HG03575 (cell line): ENCODE measurements around the gene PLEKHH2.
"Not testable (repeated sequence)": the region's sequence is repeated elsewhere in the genome, so short reads cannot be mapped to it uniquely, and the experiment has no call there.

Experiments used
- ATAC-seq: cut with Tn5 transposase; IDR thresholded peaks from one replicate; pipeline ENCODE4 v1.9.1; 2021; ENCODE audit not compliant: unreplicated experiment, insufficient number of reproducible peaks, low FRiP score; ENCODE audit errors: extremely low read depth

PLEKHH2 gene

GRCh38 chr2:43708178-43708577 lies 71.1 kb downstream of the PLEKHH2 start:
- no peak for ATAC-seq

DNA sequence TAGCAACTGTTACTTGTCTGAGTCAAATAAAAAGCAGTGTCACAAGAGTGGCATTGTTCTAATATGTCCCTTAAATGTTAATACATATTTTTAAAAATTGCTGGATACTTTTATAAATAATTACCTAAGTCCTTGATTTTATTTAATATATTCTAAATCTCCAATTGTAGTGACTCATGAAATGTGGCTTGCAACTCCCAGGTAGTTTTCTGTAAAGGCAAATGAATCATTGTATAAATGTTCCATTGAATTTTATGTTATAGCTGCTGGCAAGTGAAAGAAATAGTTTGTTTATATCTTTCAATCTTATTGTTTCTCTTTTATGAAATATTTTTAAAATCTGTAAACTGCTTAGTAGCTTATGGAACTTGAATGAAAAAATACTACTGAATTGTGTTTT lies 71.8 kb downstream of the PLEKHH2 start:
- ATAC-seq: no peak

DNA sequence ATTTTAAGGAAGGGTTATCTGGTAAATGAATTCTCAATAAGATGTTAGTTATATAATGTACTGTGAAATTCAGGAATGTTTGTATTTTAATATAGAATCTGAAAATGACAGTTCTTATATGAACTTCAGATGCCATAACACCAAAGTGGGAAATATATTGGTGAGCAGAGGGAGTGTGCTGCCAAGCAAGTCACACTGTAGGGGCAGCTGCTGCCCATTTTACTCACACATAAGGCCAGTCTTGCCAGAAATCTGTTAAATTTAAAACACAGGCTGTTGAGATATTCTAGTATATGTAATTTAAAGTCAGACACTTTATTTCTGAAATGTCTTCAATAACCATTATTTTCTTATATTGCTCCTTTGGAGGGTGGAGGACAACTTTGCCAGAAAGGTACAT lies 73.8 kb downstream of the PLEKHH2 start:
- no peak for ATAC-seq

DNA sequence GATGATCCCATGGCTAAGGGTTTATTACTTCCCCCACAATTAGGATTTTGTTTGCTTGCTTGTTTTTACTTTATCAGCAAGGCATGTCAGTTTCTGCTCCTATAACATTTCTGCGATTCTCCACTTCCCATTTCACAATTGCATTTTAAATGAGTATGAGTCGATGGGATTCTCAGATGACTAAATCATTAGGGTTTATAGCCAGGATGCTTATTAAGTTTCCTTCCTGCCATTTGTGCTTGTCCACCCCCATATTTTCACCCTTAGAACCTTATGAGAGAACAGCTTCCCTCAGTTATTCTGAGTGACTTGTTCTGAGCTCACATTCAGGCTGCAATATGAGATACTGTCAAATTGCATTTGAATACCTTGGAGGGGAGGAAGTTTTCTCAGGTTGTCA lies 77.1 kb downstream of the PLEKHH2 start:
- ATAC-seq: no peak

GRCh38 chr2:43715300-43716098 lies 78.4 kb downstream of the PLEKHH2 start:
- no peak for ATAC-seq

DNA sequence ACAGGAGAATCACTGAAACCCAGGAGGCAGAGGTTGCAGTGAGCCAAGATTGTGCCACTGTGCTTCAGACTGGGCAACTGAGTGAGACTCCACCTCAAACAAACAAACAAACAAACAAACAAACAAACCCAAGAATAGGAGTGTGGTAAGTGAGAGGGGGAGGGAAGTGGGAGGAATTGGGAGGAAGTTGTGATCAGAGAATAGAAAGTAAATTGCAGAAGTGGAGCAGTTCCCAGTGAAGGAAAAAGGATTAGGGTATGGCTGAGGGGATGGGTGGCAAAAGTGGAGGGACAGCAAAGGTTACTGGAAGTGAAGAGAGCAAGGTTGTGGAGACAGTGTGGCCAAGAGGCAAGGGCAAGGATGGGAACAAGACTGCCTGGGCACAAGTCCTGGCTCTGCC lies 80.3 kb downstream of the PLEKHH2 start:
- ATAC-seq: no peak

DNA sequence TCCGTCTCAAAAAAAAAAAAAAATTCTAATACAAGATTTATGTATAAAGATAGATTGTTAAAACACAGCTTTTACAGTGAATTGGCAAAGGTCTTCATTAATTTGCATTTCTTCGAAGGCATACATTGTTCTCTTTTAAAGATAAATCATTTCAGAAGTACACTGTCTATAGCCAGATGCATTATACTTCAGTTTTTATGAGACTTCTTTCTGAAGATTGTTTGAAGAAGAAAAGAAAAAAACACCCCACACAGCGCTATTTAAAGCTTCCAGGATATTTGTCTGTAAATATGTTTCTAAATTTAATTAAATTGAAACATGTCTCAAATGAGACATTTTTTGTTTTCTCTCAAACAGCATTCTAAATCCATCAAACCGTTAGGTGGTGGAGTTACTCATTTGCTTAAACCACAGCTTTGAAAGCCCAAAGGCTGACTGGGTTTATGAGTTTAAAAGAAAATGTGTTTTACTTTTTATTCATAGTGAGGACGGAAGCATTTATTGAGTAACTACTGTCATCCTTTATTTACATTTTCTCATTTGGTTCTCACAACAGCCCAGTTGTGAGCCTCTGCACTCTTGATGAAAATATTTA lies 81.6 kb downstream of the PLEKHH2 start:
- ATAC-seq: no peak

DNA sequence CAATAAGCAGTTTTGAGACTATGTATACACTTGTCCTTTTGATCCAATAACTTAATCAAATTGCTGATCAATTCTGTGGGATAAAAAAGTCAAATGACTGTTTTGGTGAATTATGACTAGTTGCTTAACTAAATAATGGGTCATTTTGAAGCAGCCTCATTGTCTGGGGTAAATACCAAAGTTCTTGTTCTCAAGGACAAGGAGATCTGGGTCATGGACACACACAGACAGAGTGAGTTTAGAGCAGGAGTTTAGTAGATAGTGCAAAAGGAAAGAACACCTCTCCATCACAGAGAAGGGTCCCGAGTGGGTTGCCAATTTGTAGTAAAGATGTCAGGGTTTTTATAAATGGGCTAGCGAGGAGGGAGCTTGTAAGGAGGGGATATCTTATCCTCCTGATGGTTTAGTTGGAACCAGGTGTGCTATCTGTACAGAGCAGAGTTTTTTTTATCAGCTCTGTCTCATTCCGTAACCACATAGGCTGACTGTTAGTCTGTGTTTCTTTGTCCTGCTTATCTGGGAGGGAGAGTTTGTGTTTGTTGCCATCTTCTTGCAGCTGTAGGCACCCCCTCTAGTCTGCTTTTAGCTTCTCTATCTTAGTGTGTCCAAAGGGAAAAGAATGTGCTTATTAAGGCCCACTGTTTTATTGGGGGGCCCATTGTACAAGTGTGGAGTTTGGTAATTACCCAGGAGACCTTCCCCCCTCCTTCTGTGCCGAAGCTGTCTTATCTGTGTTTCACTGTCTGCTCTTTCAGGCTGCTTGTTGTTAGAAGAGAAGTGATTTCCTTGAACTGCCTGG lies 87.9 kb downstream of the PLEKHH2 start:
- no peak for ATAC-seq

DNA sequence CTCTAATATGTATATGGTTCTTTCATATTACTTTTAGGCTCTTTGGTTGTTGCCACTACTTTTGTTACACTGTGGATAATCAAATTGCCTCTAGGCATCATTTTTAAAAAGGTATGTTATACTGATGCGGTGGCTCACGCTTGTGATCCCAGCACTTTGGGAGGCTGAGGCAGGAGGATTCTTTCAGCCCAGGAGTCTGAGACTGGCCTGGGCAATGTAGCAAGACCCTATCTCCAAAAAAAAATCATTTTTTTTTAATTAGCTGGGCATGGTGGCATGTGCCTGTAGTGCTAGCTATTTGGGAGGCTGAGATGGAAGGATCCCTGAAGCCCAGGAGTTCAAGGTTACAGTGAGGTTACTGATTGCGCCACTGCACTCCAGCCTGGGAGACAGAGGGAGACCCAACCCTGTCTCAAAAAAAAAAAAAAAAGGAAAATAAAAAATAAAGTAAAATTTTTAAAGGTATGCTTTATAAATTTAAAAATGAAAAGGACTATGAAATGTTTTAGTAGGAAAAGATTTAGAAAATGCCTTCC lies 88.7 kb downstream of the PLEKHH2 start:
- no peak for ATAC-seq

DNA sequence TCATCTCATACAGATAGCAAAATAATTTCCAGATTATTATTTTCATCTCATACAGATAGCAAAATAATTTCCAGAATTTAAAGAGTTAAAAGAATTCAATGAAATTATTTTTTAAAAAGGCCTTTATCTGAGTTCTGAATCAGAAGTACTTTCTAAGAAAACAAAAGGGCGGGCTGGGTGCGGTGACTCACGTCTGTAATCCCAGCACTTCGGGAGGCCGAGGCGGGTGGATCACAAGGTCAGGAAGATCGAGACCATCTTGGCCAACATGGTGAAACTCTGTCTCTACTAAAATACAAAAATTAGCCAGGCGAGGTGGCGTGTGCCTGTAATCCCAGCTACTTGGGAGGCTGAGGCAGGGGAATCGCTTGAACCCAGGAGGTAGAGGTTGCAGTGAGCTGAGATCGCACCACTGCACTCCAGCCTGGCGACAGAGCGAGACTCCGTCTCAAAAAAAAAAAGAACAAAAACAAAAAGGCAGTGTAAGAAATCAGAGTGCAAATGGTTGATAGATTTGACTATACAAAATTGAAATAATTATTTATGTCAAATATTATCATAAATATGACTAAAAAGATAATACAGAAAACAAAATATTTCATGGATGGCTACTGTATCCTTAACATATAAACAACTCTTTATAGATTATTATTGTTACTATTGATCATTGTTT lies 90.0 kb downstream of the PLEKHH2 start:
- ATAC-seq: not testable (repeated sequence)

DNA sequence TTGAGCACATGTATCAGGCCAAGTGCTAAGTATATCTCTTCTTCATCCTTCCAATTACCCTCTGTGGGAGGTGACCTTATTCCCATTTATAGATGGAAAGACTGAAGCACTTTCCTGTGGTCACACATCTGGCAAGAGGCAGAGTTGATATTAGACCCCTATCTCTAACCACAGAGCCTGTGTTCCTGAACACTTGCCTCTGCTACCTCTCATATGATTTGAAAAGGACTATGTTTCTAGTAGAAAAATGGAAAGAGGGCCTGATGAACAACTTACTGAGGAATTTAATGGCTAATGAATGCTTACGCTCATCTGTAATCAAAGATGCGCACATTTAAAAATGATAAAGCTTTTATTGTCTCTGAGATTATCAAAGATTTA lies 90.6 kb downstream of the PLEKHH2 start:
- no peak for ATAC-seq

- no peak for ATAC-seq
Observed at GRCh38 chr2:43729491-43730174, 92.6 kb downstream of the PLEKHH2 start.

DNA sequence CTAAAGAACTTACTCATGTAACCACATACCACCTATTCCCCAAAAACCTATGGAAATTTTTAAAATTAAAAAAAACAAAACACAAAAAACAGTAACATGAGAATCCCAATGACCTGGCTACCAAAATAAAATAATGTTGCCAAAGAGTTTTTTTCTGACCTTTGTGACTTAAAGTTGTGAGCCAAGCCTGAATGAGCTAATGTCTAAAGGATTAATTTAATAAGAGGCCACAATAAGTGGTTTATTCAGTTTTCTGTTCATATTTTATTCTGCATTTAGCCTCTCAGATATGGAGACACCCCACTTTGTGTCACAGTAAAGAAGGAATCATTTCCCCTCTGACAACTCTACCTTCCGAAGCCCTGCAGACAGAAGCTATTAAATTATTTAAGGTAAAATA lies 94.2 kb downstream of the PLEKHH2 start:
- no peak for ATAC-seq

- ATAC-seq: no peak
Observed at GRCh38 chr2:43736637-43737036, 99.6 kb downstream of the PLEKHH2 start.

DNA sequence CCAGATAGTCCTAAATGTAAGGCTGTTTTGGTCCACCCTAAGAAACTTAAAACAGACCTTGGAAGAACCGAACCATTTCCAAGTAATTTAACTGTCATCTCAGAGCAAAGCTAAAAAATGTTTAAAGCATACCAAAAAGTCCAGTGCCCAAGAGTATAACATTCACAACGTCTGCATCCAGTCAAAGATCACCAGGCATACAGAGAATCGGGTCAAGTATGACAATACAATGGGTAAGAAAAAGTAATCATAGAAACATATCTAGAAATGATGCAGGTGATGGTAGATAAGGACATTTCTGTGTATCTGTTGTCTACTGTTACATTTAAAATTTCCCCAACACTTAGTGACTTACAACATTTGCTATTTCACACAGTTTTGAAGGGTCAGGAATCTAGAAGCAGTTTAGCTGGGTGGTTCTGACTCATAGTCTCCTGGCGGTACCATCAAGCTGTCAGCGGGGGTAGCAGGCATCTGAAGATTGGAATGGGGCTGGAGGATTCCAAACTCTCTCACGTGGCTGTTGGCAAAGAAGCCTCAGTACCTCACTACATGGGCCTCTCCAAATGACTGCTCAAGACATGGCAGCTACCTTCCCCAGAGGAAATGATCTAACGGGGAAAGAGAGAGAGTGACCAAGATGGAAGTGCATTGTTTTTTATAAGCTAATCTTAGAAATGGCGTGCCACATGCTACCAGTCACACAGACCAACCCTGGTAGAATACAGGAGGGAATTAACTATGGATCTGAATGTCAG lies 100.2 kb downstream of the PLEKHH2 start:
- no peak for ATAC-seq

GRCh38 chr2:43737855-43738254 lies 100.8 kb downstream of the PLEKHH2 start:
- no peak for ATAC-seq

DNA sequence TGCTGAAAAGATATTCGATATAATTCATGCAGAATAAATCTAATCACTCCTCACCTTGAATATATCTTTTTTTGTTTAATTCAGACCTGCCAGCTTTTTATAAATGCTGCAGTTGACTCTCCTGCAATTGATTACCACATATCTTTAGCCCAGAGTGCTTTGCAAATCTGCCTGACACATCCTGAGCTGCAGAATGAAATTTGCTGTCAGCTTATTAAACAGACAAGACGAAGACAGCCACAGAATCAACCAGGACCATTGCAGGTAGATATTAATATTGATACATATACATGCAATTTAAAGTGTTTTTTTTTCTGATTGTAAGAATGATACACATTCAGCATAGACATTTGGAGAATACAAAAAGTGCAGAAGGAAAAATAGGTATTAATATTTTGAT lies 101.2 kb downstream of the PLEKHH2 start:
- ATAC-seq: no peak

DNA sequence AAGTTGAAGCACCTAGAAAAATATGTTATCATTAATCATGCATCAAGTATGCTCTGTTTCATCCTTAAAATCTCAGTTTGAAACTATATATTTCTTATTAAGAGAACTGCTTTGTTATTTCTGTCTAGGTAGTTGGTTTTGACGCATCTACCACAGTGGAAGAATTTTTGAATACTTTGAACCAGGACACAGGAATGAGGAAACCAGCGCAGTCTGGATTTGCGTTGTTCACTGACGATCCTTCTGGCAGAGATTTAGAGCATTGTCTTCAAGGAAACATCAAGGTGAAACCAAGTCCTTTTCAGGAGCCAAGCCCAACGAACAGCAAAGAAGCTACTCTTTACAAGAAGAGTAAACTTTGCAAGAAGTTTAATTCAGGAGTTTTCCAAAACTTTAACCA lies 106.6 kb downstream of the PLEKHH2 start:
- ATAC-seq: no peak
